Panc1 (cell line): ENCODE results near the gene MAGEB10.

ENCODE experiments used
- CTCF ChIP-seq: fragments of 450-650 bp; IDR thresholded peaks from 2 replicates; pipeline ENCODE4 v1.5.1; 2017; ENCODE audit warnings: mild to moderate bottlenecking
- POLR2AphosphoS5 ChIP-seq: IDR thresholded peaks from 2 replicates; pipeline ENCODE4 v1.6.1; 2012; ENCODE audit warnings: mild to moderate bottlenecking, low read depth, low read length, moderate library complexity
- REST ChIP-seq, 2 experiments: IDR thresholded peaks; 2 replicates each; pipeline ENCODE4 v1.6.1; 2011 to 2012; ENCODE audit warnings: low read depth in 2 of 2, control low read depth in 1 of 2, low read length in 1 of 2, mild to moderate bottlenecking in 1 of 2, moderate library complexity in 1 of 2; ENCODE audit not compliant: insufficient read depth in 1 of 2
- SIN3A ChIP-seq: IDR thresholded peaks from 2 replicates; pipeline ENCODE4 v1.6.1; 2012; ENCODE audit warnings: low read depth, mild to moderate bottlenecking, low read length, moderate library complexity, borderline replicate concordance; ENCODE audit not compliant: insufficient read depth
- TCF7L2 ChIP-seq: IDR thresholded peaks from 2 replicates; pipeline ENCODE4 v1.6.1; 2011; ENCODE audit warnings: mild to moderate bottlenecking, low read depth, low read length, inconsistent platforms

- TF ChIP-seq REST (IDR thresholded peaks at IDR 0.05; ENCODE audit: insufficient read depth in 1 of 2, low read depth in 2 of 2, low read length in 1 of 2) (no peak), TCF7L2 (no peak), CTCF (no peak), POLR2AphosphoS5 (no peak), SIN3A (no peak)
These were observed 56.0 kb downstream of the MAGEB10 start for GRCh38 chrX:27863809-27864208.
